GM19438 (cell line): Measurements from ENCODE around the gene SLC9A9.
A peak's percentile ranks its signal among the peaks of the same experiment; 100 is the strongest.

Source experiments
- ATAC-seq: cut with Tn5 transposase; IDR thresholded peaks from one replicate; pipeline ENCODE4 v1.9.1; 2021; ENCODE audit warnings: low read depth; ENCODE audit not compliant: unreplicated experiment

The SLC9A9 gene

DNA sequence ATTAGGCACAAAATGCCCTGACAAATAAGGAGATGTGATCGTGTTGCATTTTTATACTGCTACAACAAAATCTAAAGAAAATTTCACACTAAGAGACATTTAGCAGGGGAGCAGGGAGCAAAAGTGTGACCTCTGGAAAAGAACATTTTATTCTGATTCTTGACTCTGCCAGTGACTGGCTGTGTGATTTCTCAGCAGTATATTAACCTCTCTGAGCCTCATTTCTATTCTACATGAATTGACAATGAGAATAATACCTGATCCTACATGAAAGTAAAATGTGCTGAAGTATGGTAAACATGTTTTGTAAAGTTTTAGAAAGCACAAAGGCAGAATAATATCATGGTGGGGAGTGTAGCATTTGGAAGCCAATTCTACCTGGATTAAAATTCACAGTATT lies 273.3 kb downstream of the SLC9A9 start:
- no peak for ATAC-seq

DNA sequence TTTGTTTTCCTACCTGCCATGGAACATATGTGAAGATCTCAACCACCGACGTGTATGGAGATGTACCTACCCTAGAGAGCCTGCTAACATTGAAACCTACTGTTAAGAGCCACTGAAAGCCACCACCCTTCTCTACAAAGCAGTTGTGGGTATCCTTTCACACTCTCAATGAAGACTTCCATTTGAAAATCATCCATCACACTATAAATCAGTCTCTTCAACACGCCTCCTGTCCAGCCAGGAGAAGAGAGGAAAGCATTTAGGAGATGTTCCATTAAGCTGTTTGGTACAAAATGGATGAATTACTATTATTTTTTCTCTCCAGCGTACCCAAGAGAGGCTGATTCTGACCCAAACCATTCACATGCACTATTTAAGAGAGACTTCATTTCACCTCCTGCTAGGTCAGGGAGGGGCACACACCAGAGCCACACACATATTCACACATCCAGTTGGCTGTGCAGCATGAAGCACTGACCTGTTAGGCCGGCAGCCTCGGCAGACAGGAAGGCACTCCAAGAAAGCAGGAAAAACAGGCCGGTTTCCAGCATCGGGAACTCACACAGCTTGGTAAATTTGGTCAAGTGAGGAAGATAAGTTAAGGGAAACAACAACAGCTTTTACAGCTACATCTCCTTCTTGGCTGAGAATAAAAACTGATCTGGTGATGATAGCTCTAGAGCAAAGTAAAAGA lies 274.5 kb downstream of the SLC9A9 start:
- ATAC-seq: no peak

DNA sequence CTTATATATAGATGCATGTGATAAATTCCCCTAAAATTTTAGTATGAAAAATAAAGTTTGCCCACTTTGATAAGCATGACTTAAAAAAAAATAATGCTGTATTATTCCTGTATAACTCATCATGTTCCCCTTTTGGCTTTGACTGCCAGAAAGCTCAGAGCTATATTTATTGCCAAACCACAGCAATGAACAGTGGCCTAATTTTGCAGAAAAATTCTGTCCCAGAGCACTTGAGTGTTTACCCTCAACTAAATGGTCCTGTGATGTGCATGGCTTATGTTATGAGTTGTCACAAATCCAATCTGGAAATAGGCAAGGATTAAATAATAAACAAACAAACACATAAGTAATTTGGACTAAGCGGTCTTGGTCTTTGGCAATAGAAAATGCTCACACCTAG lies 276.7 kb downstream of the SLC9A9 start:
- no peak for ATAC-seq

DNA sequence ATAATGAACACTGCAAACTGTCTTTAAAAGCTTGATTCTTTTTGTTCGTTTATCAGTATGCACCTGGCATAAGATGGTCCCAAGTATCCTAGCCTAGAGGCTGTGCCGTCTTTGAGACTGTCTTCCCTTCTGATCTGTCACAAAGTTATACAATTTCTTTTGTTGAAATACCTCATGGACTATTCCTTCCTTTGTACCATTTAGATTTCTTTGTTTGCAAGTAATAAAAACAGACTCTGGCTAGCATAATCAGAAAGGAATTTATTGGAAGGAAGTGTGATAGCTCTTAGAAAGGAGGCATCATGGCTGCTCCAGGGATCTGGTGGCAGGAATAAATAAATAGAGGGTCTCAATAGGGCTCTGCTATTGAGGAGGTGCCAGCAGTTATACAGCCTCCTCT lies 280.4 kb downstream of the SLC9A9 start:
- no peak for ATAC-seq

DNA sequence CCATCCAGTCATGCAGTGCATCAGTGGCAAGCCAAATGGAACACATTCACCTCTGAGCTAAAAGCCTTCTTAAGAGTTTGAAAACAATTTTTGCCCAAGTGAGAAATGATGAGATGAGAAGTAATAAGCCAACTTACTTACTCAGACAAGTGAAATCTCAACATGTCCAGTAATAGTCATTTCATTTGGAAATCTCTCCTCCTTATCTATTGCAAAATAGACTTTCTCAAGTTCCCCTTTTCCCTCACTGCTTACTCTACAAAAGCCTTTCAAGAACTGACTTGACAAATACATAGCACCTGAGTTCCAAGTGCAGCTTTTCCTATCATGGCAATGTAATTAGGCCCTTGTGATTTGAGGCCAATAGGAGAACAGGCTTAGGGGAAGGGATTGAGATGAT lies 282.3 kb downstream of the SLC9A9 start:
- ATAC-seq: no peak

DNA sequence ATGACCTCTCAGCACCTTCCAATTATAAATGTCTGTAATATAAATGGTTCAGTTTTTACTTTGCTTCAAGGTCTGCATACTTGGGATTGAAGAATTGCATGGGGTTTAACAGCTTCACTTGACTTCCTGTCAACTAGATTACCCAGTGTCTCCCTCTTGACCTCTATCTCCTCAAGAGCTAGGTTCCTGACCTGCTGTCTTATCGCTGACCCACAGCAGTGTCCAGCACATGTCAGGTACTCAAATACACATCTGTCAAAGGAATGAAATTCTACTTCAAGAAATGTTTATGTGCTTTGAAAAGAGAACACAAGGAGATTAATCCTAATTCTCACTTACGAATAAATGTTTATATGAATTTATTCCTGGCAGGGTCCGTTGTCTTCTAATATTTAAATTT lies 284.5 kb downstream of the SLC9A9 start:
- no peak for ATAC-seq

DNA sequence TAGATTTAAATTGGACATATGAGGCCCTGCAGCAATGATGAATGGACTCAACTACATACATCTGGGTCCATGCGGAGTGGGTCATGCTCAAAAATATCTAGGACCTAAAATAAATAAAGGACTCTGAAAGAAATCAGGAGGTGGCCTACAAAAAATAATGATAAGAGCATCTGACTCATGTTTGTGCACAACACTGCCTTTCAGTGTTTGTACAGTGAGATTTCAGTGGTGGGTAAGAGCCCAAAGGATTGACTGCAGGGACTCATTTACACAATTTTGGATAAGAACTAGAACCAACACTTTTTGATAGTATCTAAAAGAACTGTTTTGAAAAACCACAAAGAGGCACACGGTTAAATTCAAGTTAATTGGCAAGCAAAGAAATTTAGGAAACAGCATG lies 285.5 kb downstream of the SLC9A9 start:
- no peak for ATAC-seq

DNA sequence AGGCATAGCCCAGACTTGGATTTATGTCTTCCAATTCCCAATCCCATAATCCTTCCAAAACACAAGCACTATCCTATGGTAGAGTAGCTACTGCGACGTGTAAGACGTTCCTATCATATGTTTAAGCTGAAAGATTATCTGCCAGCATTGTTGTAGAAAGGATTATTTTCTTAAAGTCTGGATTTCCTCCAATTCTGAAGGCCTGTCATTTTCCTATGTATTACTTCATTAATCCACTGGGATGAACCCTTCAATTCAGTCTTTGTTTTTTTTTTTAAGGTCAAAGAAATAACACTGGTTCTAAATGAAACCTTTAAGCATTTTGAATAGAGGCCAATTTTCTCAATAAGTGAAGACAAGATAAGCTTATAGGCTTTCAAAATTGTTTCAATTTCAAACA lies 289.0 kb downstream of the SLC9A9 start:
- ATAC-seq: no peak

DNA sequence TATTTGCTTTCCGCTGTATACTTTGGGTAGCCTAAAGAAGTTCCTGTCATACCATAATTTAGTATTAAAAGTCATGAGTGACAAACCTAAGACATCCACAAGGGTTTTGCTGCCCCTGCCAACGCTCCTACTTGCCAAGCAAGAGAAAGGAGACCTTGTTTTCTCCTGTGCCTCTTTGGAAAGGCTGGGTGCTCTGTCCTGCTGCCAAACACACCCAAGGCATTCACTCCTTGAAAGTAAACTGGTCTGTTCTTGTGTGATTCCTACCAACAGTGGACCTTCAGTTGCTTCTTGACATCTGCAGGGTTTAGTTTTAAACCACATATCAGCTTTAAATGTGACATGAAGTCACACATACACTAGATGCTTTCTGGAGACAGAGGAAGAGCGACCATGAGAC lies 295.4 kb downstream of the SLC9A9 start:
- ATAC-seq: no peak

DNA sequence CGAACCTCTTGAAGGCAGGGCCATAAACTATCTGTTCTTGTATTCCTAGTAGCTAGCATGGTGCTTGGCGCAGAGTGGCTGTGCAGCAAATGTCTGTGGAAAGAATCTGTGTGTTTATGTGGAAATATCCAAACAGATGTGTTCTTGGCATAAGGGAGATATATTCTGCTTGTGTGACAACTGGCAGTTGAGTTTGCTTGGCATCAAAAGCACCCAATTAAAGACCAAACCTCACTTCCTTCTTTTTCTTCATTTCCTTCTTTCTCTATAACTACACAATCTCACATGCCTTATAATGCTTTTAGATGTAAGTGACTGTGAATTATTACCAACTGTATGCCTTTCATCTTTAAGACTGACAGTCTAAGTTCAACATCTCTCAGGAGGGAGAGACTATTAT lies 296.5 kb downstream of the SLC9A9 start:
- no peak for ATAC-seq

DNA sequence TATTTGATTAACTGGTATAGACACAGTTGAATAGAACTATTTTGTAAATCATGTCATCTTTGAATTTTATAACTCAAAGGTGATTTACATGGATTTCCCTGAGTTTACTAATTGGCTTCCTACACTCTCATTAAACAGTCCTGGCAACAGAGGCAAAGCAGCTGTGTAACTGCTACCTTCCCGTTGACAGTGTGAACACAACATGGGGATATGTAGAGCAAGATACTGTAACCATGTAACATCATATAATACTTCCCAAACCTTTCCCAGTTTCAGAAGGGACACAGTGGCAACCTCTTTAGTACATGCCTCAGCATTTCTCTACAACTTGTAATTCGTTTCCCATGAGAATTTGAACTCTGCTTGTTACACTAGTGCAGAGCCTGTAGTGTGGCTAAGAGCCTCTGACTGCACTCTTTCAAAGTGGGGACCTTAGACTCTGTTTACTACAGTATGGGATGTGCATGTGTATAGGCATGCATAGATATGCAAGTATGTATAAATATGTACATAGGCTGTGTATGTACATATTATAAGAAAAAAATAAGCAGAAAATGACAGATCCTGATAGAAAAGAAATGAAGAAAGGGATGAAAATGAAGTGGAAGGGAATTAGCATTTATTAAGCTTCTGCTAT lies 299.3 kb downstream of the SLC9A9 start:
- no peak for ATAC-seq

DNA sequence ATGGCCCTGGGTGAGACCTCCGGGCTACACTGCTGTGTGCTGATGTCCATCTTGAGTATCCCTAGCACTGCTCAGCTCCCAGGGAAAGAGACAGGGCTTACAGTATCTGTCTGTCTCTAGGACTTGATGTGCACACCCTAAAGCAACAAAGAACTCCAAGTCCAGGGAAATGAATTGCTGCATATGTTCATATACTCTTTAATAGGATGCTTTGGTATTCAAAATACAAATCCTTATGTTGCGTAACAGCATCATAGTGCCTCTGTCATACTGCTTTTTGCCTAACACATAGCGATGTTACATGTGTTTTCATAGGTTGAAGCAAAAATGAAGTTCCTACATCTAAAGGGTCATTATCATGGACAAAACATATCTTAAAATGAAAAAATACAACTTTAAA lies 299.9 kb downstream of the SLC9A9 start:
- ATAC-seq: no peak

DNA sequence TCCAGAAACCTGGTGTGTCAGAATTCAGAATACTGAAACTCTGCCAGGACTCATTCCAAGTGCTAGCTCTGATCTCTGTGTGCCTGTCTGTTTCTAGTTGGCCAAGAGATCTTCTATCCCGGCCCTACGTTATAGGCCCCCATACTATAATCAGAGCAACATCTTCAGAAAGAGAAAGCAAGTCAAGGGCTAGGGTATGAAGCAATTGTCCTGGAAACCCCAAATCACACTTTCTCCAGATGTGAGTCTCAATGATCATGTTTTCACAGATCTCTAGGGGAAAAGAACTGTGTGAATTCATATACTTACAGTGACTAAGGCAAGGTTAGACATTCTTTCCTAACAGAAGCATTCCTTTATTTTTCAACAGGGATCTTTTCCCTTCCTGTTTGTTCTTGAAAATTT lies 309.7 kb downstream of the SLC9A9 start:
- ATAC-seq: no peak

DNA sequence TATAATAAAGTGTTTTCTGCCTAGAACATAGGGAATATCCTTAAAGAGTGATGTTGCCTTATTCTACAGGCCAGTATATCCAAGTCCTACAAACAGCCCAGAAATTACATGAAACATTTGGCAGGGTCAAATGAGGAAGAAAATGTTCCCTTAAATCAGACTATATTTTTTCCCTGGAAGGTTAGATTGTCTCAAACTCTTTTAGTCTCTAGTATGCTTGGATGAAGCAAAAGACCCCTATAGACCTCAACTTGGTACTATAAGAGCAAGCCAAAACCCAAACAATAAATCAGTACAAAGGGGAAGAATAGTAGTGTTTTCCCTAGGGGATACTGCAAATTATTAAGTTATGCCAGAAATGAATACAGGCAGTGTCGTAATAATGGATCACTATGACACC lies 310.2 kb downstream of the SLC9A9 start:
- no peak for ATAC-seq

DNA sequence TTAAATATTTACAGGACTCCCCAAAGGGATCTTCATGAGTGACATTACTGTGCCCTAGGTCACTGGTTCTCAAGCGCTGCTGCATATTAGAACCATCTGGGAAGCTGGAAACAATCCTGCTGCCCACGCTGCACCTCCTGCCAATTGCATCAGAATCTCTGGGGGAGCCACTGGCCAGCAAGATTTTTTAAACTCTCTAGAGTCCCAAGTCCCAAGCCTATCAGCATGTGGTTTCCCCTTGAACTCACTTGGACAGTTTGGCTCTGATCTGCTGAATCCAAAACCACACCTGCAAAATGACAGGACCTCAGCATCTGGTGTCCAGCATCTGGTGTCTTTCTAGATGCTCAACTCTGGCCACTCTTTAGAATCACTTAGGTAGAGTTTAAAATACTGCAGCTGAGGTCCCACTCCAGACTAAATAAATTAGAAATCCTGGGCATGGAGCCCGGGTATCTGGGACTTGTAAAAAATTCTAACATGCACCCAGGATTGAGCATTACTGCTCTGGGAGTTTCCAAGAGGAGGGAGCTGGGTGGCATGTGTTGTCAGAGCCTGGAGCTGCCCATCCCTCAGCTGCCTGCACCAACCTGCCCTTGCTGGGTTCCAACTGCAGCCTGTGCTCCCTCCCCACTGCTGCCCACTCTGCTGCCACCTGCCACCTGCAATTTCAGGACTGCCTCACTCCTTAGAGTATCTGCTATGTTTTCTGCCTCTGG lies 311.3 kb downstream of the SLC9A9 start:
- no peak for ATAC-seq

DNA sequence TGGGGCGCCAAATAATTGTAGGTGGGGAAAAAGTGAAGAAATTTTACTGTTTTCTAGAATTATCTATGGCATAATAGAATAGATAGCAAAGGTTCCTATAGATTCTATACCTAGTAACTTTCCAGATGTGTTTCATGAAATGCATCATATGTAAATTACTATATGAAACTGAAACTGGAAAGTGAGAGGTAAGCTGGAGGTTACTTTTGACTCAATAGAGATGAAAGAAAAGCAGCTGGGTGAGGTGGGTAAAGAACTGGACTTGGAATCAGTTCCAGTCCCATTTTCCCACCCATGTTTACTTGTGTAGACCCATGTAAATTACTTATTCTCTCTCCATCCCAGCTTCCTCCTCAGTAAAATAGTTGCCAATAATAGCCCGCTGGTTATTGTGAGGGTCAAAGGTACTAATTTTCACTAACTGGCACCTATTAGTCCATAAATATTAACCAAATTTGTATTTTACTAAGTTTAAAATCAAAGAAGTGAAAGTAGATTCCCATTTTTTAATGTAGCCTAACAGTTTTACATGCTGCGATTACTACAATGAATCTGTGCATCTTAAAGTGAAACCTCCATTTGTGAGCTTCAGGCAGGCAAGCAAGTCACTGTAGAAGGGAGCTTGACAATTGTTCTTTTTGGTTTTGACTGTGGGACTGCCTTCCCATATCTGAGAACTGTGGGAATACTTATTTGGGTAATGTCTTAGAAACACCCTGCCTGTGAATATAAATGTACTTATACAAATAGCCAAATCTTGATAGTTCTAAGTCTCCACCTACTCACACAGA lies 312.1 kb downstream of the SLC9A9 start:
- peak; percentile 95 for ATAC-seq

DNA sequence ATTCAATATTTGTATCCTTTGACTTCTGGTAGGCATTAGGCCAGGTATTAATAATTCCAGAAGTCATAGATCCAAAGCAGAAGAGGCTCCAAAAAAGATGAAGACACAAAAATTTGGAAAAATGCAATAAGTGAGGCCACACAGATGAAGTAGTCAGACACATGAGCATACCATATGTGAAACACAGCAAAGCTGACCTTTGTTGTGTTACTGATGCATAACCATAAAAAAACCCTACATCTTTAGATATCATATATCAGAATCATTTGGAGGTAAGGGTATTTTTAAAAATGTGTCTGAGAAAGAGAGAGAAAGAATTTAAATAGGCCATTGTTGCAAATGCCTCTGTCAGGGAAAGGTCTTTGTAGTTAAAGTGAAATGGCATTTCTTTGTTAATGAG lies 314.9 kb downstream of the SLC9A9 start:
- ATAC-seq: no peak

DNA sequence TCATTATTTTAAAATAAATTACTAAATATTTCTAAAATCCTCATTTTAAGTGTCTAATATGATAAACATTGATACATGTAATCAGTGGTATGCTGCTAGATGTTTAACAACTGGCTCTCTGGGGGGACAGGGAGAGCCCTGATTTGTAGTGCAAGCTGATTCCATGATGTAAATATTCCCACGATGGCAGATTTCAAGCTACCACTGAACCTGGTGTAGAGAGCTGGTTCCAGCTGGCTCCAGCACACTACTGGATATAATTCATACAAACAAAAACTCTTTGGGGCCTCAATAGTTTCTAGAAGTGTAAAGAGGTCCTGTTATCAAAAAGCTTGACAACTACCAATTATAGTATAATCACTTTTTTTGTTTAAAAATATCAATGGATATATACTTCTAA lies 316.2 kb downstream of the SLC9A9 start:
- ATAC-seq: no peak

DNA sequence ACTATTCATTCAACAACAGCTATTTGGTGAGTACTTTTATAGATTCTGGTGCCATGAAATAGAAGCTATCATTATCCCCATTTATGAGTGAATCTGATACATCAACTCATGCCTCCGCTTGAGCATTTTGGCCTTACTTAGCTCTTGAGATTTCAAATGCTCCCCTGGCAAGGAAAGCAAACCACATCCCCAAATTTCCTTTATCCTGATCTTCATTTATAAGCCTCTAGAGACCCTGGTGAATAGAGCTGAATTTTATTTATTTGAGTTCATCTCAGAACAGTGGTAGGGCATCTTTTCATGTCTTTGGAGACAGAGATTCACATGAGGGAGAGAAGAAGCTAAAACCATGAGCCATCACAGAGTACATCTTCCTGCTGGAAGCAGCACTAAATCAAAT lies 317.2 kb downstream of the SLC9A9 start:
- no peak for ATAC-seq

DNA sequence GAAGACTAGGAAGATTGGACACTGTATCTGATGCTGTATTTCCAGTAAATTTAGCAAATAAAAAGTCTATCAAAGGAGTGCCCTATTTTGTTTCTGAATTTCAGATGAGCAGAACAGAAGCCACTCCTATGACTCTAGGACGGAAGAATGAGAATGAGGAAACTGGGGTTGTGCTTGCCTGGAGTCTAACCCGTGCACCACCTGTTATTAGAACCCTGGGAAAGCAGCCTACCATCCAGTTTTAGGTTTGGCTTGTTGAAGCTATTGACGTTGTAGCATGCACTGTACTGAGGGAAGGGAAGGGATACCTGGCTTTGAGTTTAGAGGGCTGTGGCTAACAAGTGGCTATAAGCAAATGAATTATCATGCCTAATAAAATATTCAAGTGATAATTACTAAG lies 318.5 kb downstream of the SLC9A9 start:
- no peak for ATAC-seq

DNA sequence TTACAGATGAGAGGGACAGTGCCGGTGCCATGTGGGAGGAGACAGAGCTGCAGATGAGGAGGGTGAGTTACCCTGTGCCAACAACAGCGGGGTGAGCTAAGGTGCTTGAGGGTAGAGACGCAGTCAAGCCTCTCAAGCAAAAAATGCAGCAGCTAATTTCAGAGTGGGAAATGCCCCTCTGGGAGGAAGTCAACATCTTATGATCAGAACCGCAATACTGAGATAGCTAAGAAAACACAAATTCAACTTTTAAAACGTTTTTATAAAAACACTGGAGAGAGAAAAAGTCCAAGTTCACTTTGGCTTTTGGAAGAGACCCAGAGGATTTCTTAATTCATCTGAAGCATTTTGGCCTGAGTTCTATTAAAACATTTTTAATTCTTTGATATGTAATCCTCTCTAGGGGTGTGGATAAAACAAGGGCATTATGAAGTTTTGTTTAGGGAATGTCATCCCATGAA lies 319.2 kb downstream of the SLC9A9 start:
- ATAC-seq: no peak
